NB4 (cell line): ENCODE results near the gene ANKRD37.

Experiments used
- POLR2A ChIP-seq: IDR thresholded peaks from 2 replicates; pipeline ENCODE4 v1.6.1; 2011; ENCODE audit warnings: mild to moderate bottlenecking; ENCODE audit not compliant: insufficient read length; ENCODE audit errors: extremely low read depth
- TF ChIP-seq, protein P1 (sequence below): IDR thresholded peaks from one replicate; pipeline ENCODE4 v1.5.1; 2012; ENCODE audit warnings: low read depth, low read length

DNA sequence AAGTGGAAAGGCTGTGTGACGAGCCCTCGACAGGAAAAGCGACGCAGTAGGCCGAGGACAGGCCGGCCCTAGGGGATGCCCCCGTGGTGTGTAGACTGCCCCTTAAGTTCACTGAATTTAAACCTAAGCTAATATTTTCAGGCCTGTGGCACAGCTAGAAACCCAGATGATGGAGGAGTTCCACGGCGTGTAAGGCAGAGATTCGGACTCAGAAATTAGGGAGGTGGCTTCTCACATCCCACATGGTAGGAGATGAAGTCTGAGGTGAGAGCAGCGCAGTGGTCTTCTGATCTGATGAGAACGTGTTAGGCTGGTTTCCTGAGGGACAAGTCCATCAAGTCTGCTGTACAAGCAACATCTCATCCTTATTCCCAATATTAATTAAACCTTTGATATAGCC is 8.7 kb upstream of the ANKRD37 start:
- TF ChIP-seq, protein P1, sequence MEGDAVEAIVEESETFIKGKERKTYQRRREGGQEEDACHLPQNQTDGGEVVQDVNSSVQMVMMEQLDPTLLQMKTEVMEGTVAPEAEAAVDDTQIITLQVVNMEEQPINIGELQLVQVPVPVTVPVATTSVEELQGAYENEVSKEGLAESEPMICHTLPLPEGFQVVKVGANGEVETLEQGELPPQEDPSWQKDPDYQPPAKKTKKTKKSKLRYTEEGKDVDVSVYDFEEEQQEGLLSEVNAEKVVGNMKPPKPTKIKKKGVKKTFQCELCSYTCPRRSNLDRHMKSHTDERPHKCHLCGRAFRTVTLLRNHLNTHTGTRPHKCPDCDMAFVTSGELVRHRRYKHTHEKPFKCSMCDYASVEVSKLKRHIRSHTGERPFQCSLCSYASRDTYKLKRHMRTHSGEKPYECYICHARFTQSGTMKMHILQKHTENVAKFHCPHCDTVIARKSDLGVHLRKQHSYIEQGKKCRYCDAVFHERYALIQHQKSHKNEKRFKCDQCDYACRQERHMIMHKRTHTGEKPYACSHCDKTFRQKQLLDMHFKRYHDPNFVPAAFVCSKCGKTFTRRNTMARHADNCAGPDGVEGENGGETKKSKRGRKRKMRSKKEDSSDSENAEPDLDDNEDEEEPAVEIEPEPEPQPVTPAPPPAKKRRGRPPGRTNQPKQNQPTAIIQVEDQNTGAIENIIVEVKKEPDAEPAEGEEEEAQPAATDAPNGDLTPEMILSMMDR, result no peak
- TF ChIP-seq POLR2A, result no peak
